IMR-90 (cell line): ENCODE measurements around the gene PEAK3. TPM values are rescaled to one million over a fixed set of nuclear protein-coding genes. Genes with fewer than 3 reads are reported as not detected.

Experiments used
- ATAC-seq: fragments of 200-7000 bp; cut with Tn5 transposase; 2 replicates; pipeline ENCODE4 v1.9.1; 2020; ENCODE audit warnings: low read depth, mild to moderate bottlenecking, moderate library complexity
- BruUV-seq: library from RNA; stranded (reverse); fragments of 400-500 nt; replicated peaks from 2 replicates; lab custom pipeline; 2021; lab: Mats Ljungman, UMichigan
- CTCF ChIA-PET: fragments of 300-600 bp; formaldehyde crosslinking; extraction: SDS; loops from one replicate; lab custom pipeline; 2021; ENCODE audit warnings: antibody characterized with exemption; lab: Yijun Ruan, JAX
- POLR2A ChIA-PET: fragments of 300-600 bp; sonication (Branson Sonifier 250); formaldehyde crosslinking; loops from one replicate; lab custom pipeline; 2022; ENCODE audit warnings: antibody characterized with exemption; ENCODE audit not compliant: unreplicated experiment; lab: Charles Lee
- DNase-seq: peaks from one replicate; pipeline ENCODE4 v3.0.0; 2013
- H2AFZ ChIP-seq: replicated peaks from 2 replicates; pipeline ENCODE3; 2013; ENCODE audit warnings: low read length, mild to moderate bottlenecking; ENCODE audit not compliant: poor library complexity
- H2AK5ac ChIP-seq: 2 replicates; pipeline ENCODE4 v1.6.1; 2013; ENCODE audit warnings: low read depth, low read length, inconsistent platforms
- H2AK9ac ChIP-seq: replicated peaks from 2 replicates; pipeline ENCODE3; 2013; ENCODE audit warnings: mild to moderate bottlenecking, low read depth, low read length, moderate library complexity; ENCODE audit not compliant: poor library complexity
- H2BK120ac ChIP-seq: 2 replicates; pipeline ENCODE4 v1.6.1; 2013; ENCODE audit warnings: low read depth, low read length, inconsistent platforms
- H2BK15ac ChIP-seq: 3 replicates; pipeline ENCODE4 v1.6.1; 2013; ENCODE audit warnings: low read depth, low read length, inconsistent platforms
- H2BK20ac ChIP-seq: 2 replicates; pipeline ENCODE4 v1.6.1; 2013; ENCODE audit warnings: low read depth, mild to moderate bottlenecking, inconsistent platforms, low read length, moderate library complexity
- H2BK5ac ChIP-seq: 2 replicates; pipeline ENCODE4 v1.6.1; 2013; ENCODE audit warnings: mild to moderate bottlenecking, low read depth, low read length, inconsistent platforms; ENCODE audit not compliant: poor library complexity, severe bottlenecking
- H3K14ac ChIP-seq: replicated peaks from 2 replicates; pipeline ENCODE4 v1.6.1; 2013; ENCODE audit warnings: low read depth, low read length, inconsistent platforms
- H3K18ac ChIP-seq: 2 replicates; pipeline ENCODE4 v1.6.1; 2013; ENCODE audit warnings: low read depth, low read length, control low read depth
- H3K23ac ChIP-seq: 2 replicates; pipeline ENCODE4 v1.6.1; 2013; ENCODE audit warnings: low read depth, low read length, inconsistent platforms
- H3K27ac ChIP-seq: 2 replicates; pipeline ENCODE4 v1.5.1; 2013; ENCODE audit warnings: mild to moderate bottlenecking, control low read depth, low read length; ENCODE audit not compliant: insufficient read depth
- H3K27me3 ChIP-seq: 2 replicates; pipeline ENCODE4 v1.6.1; 2013; ENCODE audit warnings: low read length; ENCODE audit not compliant: control insufficient read depth, insufficient read depth
- H3K36me3 ChIP-seq: 2 replicates; pipeline ENCODE4 v1.6.1; 2013; ENCODE audit warnings: low read length, mixed read lengths; ENCODE audit not compliant: control insufficient read depth, insufficient read depth
- H3K4ac ChIP-seq: 2 replicates; pipeline ENCODE4 v1.6.1; 2013; ENCODE audit warnings: low read depth, low read length, inconsistent platforms
- H3K4me1 ChIP-seq: 2 replicates; pipeline ENCODE4 v1.6.1; 2013; ENCODE audit warnings: low read length, mixed read lengths; ENCODE audit not compliant: control insufficient read depth, insufficient read depth
- H3K4me2 ChIP-seq: 2 replicates; pipeline ENCODE4 v1.6.1; 2013; ENCODE audit warnings: low read depth, mild to moderate bottlenecking, control low read depth, low read length, moderate library complexity
- H3K4me3 ChIP-seq: 2 replicates; pipeline ENCODE4 v1.5.1; 2013; ENCODE audit warnings: low read depth, mild to moderate bottlenecking, control low read depth, low read length, moderate library complexity; ENCODE audit not compliant: insufficient read depth
- H3K56ac ChIP-seq: 2 replicates; pipeline ENCODE4 v1.6.1; 2013; ENCODE audit warnings: low read length, inconsistent platforms; ENCODE audit not compliant: insufficient read depth; ENCODE audit errors: extremely low read depth
- H3K79me1 ChIP-seq, 2 experiments: 2 replicates each; pipeline ENCODE4 v1.6.1; 2013; ENCODE audit warnings: low read length in 2 of 2, inconsistent platforms in 1 of 2, low read depth in 1 of 2
- H3K9ac ChIP-seq: 2 replicates; pipeline ENCODE4 v1.6.1; 2013; ENCODE audit warnings: low read depth, low read length, control low read depth
- H3K9me1 ChIP-seq: 2 replicates; pipeline ENCODE4 v1.6.1; 2013; ENCODE audit warnings: low read length, inconsistent platforms; ENCODE audit not compliant: insufficient read depth
- H3K9me3 ChIP-seq: 2 replicates; pipeline ENCODE4 v1.6.1; 2013; ENCODE audit warnings: low read length; ENCODE audit not compliant: control insufficient read depth, insufficient read depth
- H4K20me1 ChIP-seq: 2 replicates; pipeline ENCODE4 v1.6.1; 2013; ENCODE audit warnings: low read length, inconsistent platforms; ENCODE audit not compliant: insufficient read depth
- H4K5ac ChIP-seq: 2 replicates; pipeline ENCODE4 v1.6.1; 2013; ENCODE audit warnings: mild to moderate bottlenecking, low read depth, low read length, control low read depth
- H4K8ac ChIP-seq, 2 experiments: 2 replicates each; pipeline ENCODE4 v1.6.1; 2013; ENCODE audit warnings: low read depth in 2 of 2, low read length in 2 of 2, control low read depth in 1 of 2, inconsistent platforms in 1 of 2
- H4K91ac ChIP-seq: 2 replicates; pipeline ENCODE4 v1.6.1; 2013; ENCODE audit warnings: low read depth, low read length, inconsistent platforms; ENCODE audit not compliant: insufficient read depth
- BHLHE40 ChIP-seq: fragments of 150-350 bp; IDR thresholded peaks from 2 replicates; pipeline ENCODE4 v1.6.1; 2016; ENCODE audit warnings: mild to moderate bottlenecking, low read depth, low read length
- CEBPB ChIP-seq: IDR thresholded peaks from 2 replicates; pipeline ENCODE4 v1.6.1; 2012; ENCODE audit warnings: low read depth, low read length, improper control_type of control experiment
- CHD1 ChIP-seq: IDR thresholded peaks from 2 replicates; pipeline ENCODE4 v1.6.1; 2012; ENCODE audit warnings: low read depth, low read length, improper control_type of control experiment
- FOS ChIP-seq: fragments of 150-350 bp; IDR thresholded peaks from 2 replicates; pipeline ENCODE4 v1.6.1; 2016; ENCODE audit warnings: low read depth, low read length
- MAFK ChIP-seq: IDR thresholded peaks from 2 replicates; pipeline ENCODE4 v1.6.1; 2012; ENCODE audit warnings: low read depth, low read length, improper control_type of control experiment
- MXI1 ChIP-seq: IDR thresholded peaks from 2 replicates; pipeline ENCODE4 v1.6.1; 2012; ENCODE audit warnings: low read depth, mild to moderate bottlenecking, low read length, moderate library complexity, borderline replicate concordance
- NFE2L2 ChIP-seq: fragments of 150-350 bp; IDR thresholded peaks from 2 replicates; pipeline ENCODE4 v1.6.1; 2016; ENCODE audit warnings: low read depth, mild to moderate bottlenecking, low read length
- POLR2A ChIP-seq: IDR thresholded peaks from 2 replicates; pipeline ENCODE4 v1.6.1; 2012; ENCODE audit warnings: mild to moderate bottlenecking, low read depth, low read length
- RAD21 ChIP-seq: IDR thresholded peaks from 2 replicates; pipeline ENCODE4 v1.6.1; 2012; ENCODE audit warnings: low read length, improper control_type of control experiment
- RFX5 ChIP-seq: IDR thresholded peaks from 2 replicates; pipeline ENCODE4 v1.8.0; 2012; ENCODE audit warnings: low read depth, mild to moderate bottlenecking, low read length, moderate library complexity
- SMC3 ChIP-seq: fragments of 150-350 bp; IDR thresholded peaks from 2 replicates; pipeline ENCODE4 v1.6.1; 2016; ENCODE audit warnings: low read depth, mild to moderate bottlenecking, antibody characterized with exemption, low read length, moderate library complexity
- WGBS, 2 experiments: methylation state at CpG; one replicate each; pipeline versions ENCODE4 v1.1.5 to v1.1.7; 2013; ENCODE audit warnings: missing lambda C conversion rate in 2 of 2; ENCODE audit not compliant: insufficient read length in 1 of 2; ENCODE audit errors: extremely low coverage in 2 of 2; 5-methylcytosine and 5-hydroxymethylcytosine counted together
- dilution Hi-C: fragments of 300-500 bp; cut with HindIII; formaldehyde crosslinking; loops from one replicate; pipeline ENCODE4 v1.14.3; 2018; ENCODE audit warnings: low sequenced_read_pairs; ENCODE audit not compliant: unreplicated experiment
- in situ Hi-C: fragments of 300-500 bp; cut with MboI; formaldehyde crosslinking; loops from 3 replicates; pipeline ENCODE4 v1.14.3; 2019; ENCODE audit warnings: low sequenced_read_pairs, inconsistent platforms, mixed read lengths
- intact Hi-C: fragments of 100-400 bp; cut with micrococcal nuclease; formaldehyde crosslinking; loops from 2 replicates; pipeline ENCODE4 v1.10.0; 2022
- polyA plus RNA-seq, 3 experiments: library from polyadenylated mRNA; depleted of rRNA; stranded (reverse); fragments of >200 nt; gene quantifications; 2 replicates each; pipeline ENCODE4 v1.2.3, GENCODE V29; 2012; ENCODE audit warnings: low replicate concordance in 1 of 3
- total RNA-seq: library from RNA; depleted of rRNA; stranded (reverse); fragments of >200 nt; gene quantifications from 2 replicates; pipeline ENCODE4 v1.2.3, GENCODE V29; 2012
- TF ChIP-seq, protein P1 (sequence below): conservative IDR thresholded peaks from 2 replicates; pipeline ENCODE4 v1.5.1; 2012; ENCODE audit warnings: mild to moderate bottlenecking, low read depth, low read length, improper control_type of control experiment
- TF ChIP-seq, protein P2 (sequence below): fragments of 150-350 bp; IDR thresholded peaks from 2 replicates; pipeline ENCODE4 v1.6.1; 2016; ENCODE audit warnings: low read depth, mild to moderate bottlenecking, low read length, moderate library complexity, borderline replicate concordance
- TF ChIP-seq, protein P3 (sequence below): fragments of 150-350 bp; IDR thresholded peaks from 2 replicates; pipeline ENCODE4 v1.6.1; 2017; ENCODE audit warnings: mild to moderate bottlenecking, antibody characterized with exemption, low read length, low read depth

Gene PEAK3
- total and polyA plus RNA-seq, 2 of the 4 experiments (the other 2 are of a cell fraction): under 0.01 to 0.09 TPM

DNA sequence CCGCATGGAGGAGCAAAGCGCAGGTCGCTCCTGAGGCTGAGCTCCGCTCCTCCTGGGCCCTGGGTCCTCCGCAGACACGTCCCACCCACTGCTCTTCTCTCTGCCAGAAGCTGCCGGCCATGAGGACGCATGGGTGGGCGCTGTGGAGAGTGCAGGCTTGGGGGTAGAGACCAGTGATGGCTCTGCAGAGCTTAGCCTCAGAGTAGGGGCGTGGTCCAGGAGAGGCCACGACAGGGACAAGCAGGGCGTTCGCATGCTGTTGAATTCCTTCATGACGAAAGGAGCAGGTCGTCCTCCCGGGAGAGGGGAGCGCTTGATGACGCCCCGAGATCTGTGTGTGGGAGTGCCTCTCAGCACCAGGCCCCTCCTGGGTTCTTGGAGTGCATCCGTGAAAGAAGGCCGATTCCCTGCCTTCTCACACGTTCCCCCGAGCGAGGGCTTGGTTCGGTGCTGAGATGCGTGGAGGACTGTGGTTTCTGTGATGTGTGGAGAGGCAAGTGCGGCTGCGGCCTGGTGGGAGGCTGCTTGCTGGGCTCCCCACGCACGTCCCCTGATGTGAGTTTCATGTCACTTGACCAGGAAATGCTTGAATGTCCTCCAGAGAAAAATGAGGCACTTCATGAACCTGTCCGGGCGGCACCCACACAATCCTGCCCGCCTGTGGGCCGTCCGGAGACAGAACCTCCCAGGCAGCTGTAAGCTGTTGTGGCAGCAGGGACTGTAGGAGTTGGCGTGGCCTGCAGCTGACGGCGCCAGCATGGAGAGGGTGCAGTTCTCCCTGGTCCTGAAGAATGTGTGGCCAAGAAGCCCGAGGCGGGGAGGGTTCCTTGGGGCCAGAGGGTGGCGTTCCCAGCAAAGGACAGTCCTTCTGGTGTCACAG is 40.9 kb downstream of the PEAK3 start:
- Histone ChIP-seq H2BK5ac (no peak overlapping the region), H4K5ac (no peak overlapping the region), H2AFZ (no peak overlapping the region), H3K18ac (no peak overlapping the region), H2BK20ac (no peak overlapping the region), H3K23ac (peak overlapping the region; percentile 86; the same call in 1 of the 2 replicates), H3K27me3 (no peaks in the 10 kb centered on the region), H3K36me3 (peaks cover 37% of the 10 kb centered on the region), H3K79me1 (peaks cover 4 to 63% of the 10 kb centered on the region in 2 experiments; a peak in 2 of 4 replicates), H3K4me3 (no peak overlapping the region), H3K4me1 (peaks cover 19% of the 10 kb centered on the region), H3K14ac (no peak overlapping the region), H3K56ac (no peak overlapping the region), H2AK9ac (peak overlapping the region; percentile 92), H2BK120ac (no peak overlapping the region), H4K20me1 (peaks cover 80% of the 10 kb centered on the region), H3K4me2 (no peak overlapping the region; the same call in 1 of the 2 replicates), H2AK5ac (0 out of 2 replicates have a peak overlapping the region, but pooled peaks have one; percentile 23), H3K9me3 (no peaks in the 10 kb centered on the region), H3K27ac (no peak overlapping the region), H2BK15ac (no peak overlapping the region), H4K8ac (no peak overlapping the region), H4K91ac (no peak overlapping the region), H3K9ac (no peak overlapping the region), H3K4ac (no peak overlapping the region), H3K9me1 (peaks cover 13% of the 10 kb centered on the region)
- intact Hi-C loops (no loop called here), dilution Hi-C loops (no loop called here), in situ Hi-C loops (no loop called here)
- TF ChIP-seq SMC3 (no peak), RAD21 (no peak), RFX5 (no peak), NFE2L2 (no peak), CEBPB (no peak), BHLHE40 (no peak), FOS (no peak), MXI1 (no peak), CHD1 (no peak), MAFK (no peak), POLR2A (no peak)
- TF ChIP-seq, protein P1, sequence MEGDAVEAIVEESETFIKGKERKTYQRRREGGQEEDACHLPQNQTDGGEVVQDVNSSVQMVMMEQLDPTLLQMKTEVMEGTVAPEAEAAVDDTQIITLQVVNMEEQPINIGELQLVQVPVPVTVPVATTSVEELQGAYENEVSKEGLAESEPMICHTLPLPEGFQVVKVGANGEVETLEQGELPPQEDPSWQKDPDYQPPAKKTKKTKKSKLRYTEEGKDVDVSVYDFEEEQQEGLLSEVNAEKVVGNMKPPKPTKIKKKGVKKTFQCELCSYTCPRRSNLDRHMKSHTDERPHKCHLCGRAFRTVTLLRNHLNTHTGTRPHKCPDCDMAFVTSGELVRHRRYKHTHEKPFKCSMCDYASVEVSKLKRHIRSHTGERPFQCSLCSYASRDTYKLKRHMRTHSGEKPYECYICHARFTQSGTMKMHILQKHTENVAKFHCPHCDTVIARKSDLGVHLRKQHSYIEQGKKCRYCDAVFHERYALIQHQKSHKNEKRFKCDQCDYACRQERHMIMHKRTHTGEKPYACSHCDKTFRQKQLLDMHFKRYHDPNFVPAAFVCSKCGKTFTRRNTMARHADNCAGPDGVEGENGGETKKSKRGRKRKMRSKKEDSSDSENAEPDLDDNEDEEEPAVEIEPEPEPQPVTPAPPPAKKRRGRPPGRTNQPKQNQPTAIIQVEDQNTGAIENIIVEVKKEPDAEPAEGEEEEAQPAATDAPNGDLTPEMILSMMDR: no peak
- TF ChIP-seq, protein P2, sequence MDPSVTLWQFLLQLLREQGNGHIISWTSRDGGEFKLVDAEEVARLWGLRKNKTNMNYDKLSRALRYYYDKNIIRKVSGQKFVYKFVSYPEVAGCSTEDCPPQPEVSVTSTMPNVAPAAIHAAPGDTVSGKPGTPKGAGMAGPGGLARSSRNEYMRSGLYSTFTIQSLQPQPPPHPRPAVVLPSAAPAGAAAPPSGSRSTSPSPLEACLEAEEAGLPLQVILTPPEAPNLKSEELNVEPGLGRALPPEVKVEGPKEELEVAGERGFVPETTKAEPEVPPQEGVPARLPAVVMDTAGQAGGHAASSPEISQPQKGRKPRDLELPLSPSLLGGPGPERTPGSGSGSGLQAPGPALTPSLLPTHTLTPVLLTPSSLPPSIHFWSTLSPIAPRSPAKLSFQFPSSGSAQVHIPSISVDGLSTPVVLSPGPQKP: no peak
- TF ChIP-seq, protein P3, sequence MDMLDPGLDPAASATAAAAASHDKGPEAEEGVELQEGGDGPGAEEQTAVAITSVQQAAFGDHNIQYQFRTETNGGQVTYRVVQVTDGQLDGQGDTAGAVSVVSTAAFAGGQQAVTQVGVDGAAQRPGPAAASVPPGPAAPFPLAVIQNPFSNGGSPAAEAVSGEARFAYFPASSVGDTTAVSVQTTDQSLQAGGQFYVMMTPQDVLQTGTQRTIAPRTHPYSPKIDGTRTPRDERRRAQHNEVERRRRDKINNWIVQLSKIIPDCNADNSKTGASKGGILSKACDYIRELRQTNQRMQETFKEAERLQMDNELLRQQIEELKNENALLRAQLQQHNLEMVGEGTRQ: no peak
- ATAC-seq (no peak), DNase-seq (no peak)
- ChIA-PET CTCF (no interaction called here), POLR2A (no interaction called here)
- 90% methylated on average over 20 of the region's 41 CpGs; no CpG with 5 or more reads in 1 of the 2 experiments for WGBS, 2 experiments
- BruUV-seq: no TSS peak
